CD14-positive monocyte (primary cell): Measurements from ENCODE around the gene DUOXA2. TPM values are rescaled to one million over a fixed set of nuclear protein-coding genes. Genes with fewer than 3 reads are reported as not detected.

Experiments
- DNase-seq, 3 donors: peaks; one replicate each; pipeline ENCODE4 v3.0.0-alpha.2; 2011 to 2022
- H2AFZ ChIP-seq: 2 replicates; pipeline ENCODE4 v1.6.0; 2012; ENCODE audit warnings: mild to moderate bottlenecking, low read depth, low read length, inconsistent platforms; ENCODE audit not compliant: insufficient read depth, poor library complexity, severe bottlenecking
- H3K27ac ChIP-seq, 2 donors: 1 replicate in 1 of 2; 2 replicates in 1 of 2; pipeline ENCODE4 v1.5.1; 2012 to 2013; ENCODE audit warnings: low read length in 2 of 2, control low read depth in 1 of 2, inconsistent platforms in 1 of 2, low read depth in 1 of 2, mild to moderate bottlenecking in 1 of 2
- H3K27me3 ChIP-seq, 2 donors: one replicate each; pipeline versions ENCODE4 v1.6.0 to v1.6.1; 2011 to 2013; ENCODE audit warnings: low read length in 2 of 2; ENCODE audit not compliant: control insufficient read depth in 2 of 2, insufficient read depth in 2 of 2
- H3K36me3 ChIP-seq, 2 donors: replicated peaks in 1 of 2; 1 replicate in 1 of 2; 2 replicates in 1 of 2; pipeline versions ENCODE4 v1.5.1 to v1.6.1; 2012 to 2013; ENCODE audit warnings: low read length in 2 of 2, control low read depth in 1 of 2, inconsistent platforms in 1 of 2, mild to moderate bottlenecking in 1 of 2; ENCODE audit not compliant: insufficient read depth in 2 of 2, control insufficient read depth in 1 of 2
- H3K4me1 ChIP-seq, 2 donors: 1 replicate in 1 of 2; 2 replicates in 1 of 2; pipeline versions ENCODE4 v1.5.1 to v1.6.1; 2012 to 2013; ENCODE audit warnings: low read length in 2 of 2, control low read depth in 1 of 2, inconsistent platforms in 1 of 2, mild to moderate bottlenecking in 1 of 2, moderate library complexity in 1 of 2; ENCODE audit not compliant: insufficient read depth in 2 of 2, control insufficient read depth in 1 of 2
- H3K4me2 ChIP-seq: replicated peaks from 2 replicates; pipeline ENCODE3; 2012; ENCODE audit warnings: low read length, moderate library complexity, mild to moderate bottlenecking; ENCODE audit not compliant: poor library complexity, severe bottlenecking; ENCODE audit errors: extremely low read depth
- H3K4me3 ChIP-seq, 3 experiments: fragments of 200-600 bp in 1 of 3; sonication (generic) in 1 of 3; replicated peaks in 1 of 3; 1 replicate in 2 of 3; 2 replicates in 1 of 3; pipeline ENCODE4 v1.5.1; 2011 to 2013; ENCODE audit warnings: low read length in 3 of 3, mild to moderate bottlenecking in 3 of 3, control low read depth in 2 of 3, low read depth in 2 of 3, inconsistent platforms in 1 of 3, moderate library complexity in 1 of 3
- H3K79me2 ChIP-seq: 2 replicates; pipeline ENCODE4 v1.6.0; 2012; ENCODE audit warnings: mild to moderate bottlenecking, control low read depth, inconsistent platforms, low read length, moderate library complexity; ENCODE audit not compliant: insufficient read depth
- H3K9ac ChIP-seq: 2 replicates; pipeline ENCODE4 v1.6.0; 2017; ENCODE audit warnings: low read length, mild to moderate bottlenecking; ENCODE audit not compliant: insufficient read depth, poor library complexity, severe bottlenecking
- H3K9me3 ChIP-seq, 2 donors: replicated peaks in 1 of 2; 1 replicate in 1 of 2; 2 replicates in 1 of 2; pipeline versions ENCODE4 v1.5.1 to v1.6.1; 2012 to 2013; ENCODE audit warnings: low read length in 2 of 2, control low read depth in 1 of 2; ENCODE audit not compliant: control insufficient read depth in 1 of 2, insufficient read depth in 1 of 2
- H4K20me1 ChIP-seq: 2 replicates; pipeline ENCODE4 v1.6.0; 2012; ENCODE audit warnings: mild to moderate bottlenecking, low read length, control low read depth, moderate library complexity; ENCODE audit not compliant: insufficient read depth
- H3K27ac Mint-ChIP-seq, 7 donors: one replicate each; pipeline ENCODE4 v1.8.0; 2020; ENCODE audit warnings: mild to moderate bottlenecking in 7 of 7, mixed read lengths in 7 of 7, moderate library complexity in 6 of 7, inconsistent platforms in 2 of 7
- H3K27me3 Mint-ChIP-seq, 3 donors: one replicate each; pipeline ENCODE4 v1.8.0; 2021 to 2022; ENCODE audit warnings: low read depth in 3 of 3, mild to moderate bottlenecking in 3 of 3, mixed read lengths in 3 of 3, moderate library complexity in 3 of 3, inconsistent platforms in 1 of 3
- H3K36me3 Mint-ChIP-seq, 2 donors: one replicate each; pipeline ENCODE4 v1.8.0; 2020; ENCODE audit warnings: mixed read lengths in 2 of 2, inconsistent platforms in 1 of 2, mild to moderate bottlenecking in 1 of 2
- H3K4me1 Mint-ChIP-seq: one replicate; pipeline ENCODE4 v1.8.0; 2020; ENCODE audit warnings: mild to moderate bottlenecking, mixed read lengths
- H3K4me3 Mint-ChIP-seq, 2 donors: one replicate each; pipeline ENCODE4 v1.8.0; 2020; ENCODE audit warnings: mild to moderate bottlenecking in 2 of 2, mixed read lengths in 2 of 2, moderate library complexity in 1 of 2
- H3K9me3 Mint-ChIP-seq, 7 donors: one replicate each; pipeline ENCODE4 v1.8.0; 2020 to 2022; ENCODE audit warnings: mixed read lengths in 7 of 7, mild to moderate bottlenecking in 6 of 7, moderate library complexity in 6 of 7, inconsistent platforms in 2 of 7
- WGBS: methylation state at CpG from one replicate; pipeline ENCODE4 v1.1.5; 2013; ENCODE audit warnings: missing lambda C conversion rate; ENCODE audit not compliant: insufficient coverage; 5-methylcytosine and 5-hydroxymethylcytosine counted together
- intact Hi-C, 2 donors: fragments of 100-400 bp; cut with micrococcal nuclease; formaldehyde crosslinking; loops; one replicate each; pipeline versions ENCODE4 v1.15.0 to v1.15.1; 2023
- polyA plus RNA-seq, 3 donors: library from polyadenylated mRNA; depleted of rRNA in 1 of 3; unstranded in 2 of 3; stranded (reverse) in 1 of 3; fragments of 300-500 nt in 2 of 3; fragments of >200 nt in 1 of 3; fragmentation: Illumina TruSeq in 2 of 3; gene quantifications; 1 replicate in 2 of 3; 2 replicates in 1 of 3; pipeline ENCODE4 v1.2.3, GENCODE V29; 2012 to 2021
- TF ChIP-seq, protein P1 (sequence below): fragments of 200-600 bp; IDR thresholded peaks from one replicate; pipeline ENCODE4 v1.8.0; 2022; ENCODE audit warnings: antibody characterized with exemption, mild to moderate bottlenecking

Gene DUOXA2
- polyA plus RNA-seq, 3 donors, result not detected

DNA sequence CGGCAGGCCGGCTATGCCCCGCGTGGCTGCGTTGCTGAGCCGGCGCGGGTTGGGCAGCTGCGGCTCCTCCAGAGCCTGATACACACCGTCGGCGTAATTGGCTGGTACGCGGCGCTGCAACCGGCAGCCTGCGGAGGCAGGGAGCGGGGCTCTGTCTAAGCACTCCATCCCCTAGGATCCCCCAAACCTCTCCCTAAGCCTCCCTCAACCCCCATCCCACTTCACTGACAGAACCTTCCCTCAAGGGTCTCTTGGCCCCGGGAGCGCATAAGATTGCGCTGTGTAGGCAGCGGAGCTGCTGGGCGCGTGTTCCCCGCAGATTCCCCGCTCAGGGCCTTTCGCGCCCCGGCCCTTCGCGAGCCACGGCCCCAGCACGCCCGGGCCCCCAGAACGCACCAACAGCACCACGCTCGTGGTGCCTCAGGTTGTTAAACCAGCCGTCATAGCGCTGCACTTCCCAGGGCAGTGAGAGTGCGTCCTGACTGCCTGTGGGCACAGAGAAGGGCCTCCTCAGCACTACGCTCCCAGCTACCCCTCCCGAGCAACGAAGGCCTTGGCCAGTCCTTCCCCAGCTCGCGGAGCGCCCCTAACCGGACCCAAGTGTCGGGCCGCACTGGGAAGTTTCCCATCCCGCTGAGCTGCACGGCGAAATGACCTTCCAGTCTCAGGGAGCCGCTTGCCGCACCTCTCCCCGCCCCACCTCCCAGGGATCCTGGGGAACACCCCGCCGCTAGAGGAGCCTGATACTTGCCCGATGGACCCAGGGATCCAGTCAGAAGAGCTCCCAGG, 1.3 kb upstream of the DUOXA2 start:
- Mint-ChIP-seq H3K4me3 (peak overlapping the region; percentile 52 to 86), H3K4me1 (peaks cover 42% of the 10 kb centered on the region), H3K36me3 (peaks cover 0 to 11% of the 10 kb centered on the region in 2 donors), H3K27me3 (peaks cover 83 to 88% (median 86%) of the 10 kb centered on the region in 3 donors), H3K27ac (no peak overlapping the region), H3K9me3 (peaks cover 0 to 24% (median 16%) of the 10 kb centered on the region in 7 donors)
- Histone ChIP-seq H3K79me2 (no peaks in the 10 kb centered on the region), H2AFZ (peak overlapping the region; percentile 46), H3K27ac (no peak overlapping the region), H3K9me3 (peaks cover 5 to 60% of the 10 kb centered on the region in 2 donors), H4K20me1 (no peaks in the 10 kb centered on the region), H3K36me3 (no peaks in the 10 kb centered on the region), H3K4me3 (peak overlapping the region in 1 of 3 experiments; percentile 40), H3K4me1 (peaks cover 27 to 37% of the 10 kb centered on the region in 2 donors), H3K27me3 (peaks cover 70 to 81% of the 10 kb centered on the region in 2 donors), H3K4me2 (peak overlapping the region; percentile 53), H3K9ac (no peak overlapping the region)
- WGBS, result 3% methylated on average over 53 of the region's 58 CpGs
- TF ChIP-seq, protein P1, sequence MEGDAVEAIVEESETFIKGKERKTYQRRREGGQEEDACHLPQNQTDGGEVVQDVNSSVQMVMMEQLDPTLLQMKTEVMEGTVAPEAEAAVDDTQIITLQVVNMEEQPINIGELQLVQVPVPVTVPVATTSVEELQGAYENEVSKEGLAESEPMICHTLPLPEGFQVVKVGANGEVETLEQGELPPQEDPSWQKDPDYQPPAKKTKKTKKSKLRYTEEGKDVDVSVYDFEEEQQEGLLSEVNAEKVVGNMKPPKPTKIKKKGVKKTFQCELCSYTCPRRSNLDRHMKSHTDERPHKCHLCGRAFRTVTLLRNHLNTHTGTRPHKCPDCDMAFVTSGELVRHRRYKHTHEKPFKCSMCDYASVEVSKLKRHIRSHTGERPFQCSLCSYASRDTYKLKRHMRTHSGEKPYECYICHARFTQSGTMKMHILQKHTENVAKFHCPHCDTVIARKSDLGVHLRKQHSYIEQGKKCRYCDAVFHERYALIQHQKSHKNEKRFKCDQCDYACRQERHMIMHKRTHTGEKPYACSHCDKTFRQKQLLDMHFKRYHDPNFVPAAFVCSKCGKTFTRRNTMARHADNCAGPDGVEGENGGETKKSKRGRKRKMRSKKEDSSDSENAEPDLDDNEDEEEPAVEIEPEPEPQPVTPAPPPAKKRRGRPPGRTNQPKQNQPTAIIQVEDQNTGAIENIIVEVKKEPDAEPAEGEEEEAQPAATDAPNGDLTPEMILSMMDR, result no peak
- DNase-seq, result no peak
- intact Hi-C loops, result no loop called here

DNA sequence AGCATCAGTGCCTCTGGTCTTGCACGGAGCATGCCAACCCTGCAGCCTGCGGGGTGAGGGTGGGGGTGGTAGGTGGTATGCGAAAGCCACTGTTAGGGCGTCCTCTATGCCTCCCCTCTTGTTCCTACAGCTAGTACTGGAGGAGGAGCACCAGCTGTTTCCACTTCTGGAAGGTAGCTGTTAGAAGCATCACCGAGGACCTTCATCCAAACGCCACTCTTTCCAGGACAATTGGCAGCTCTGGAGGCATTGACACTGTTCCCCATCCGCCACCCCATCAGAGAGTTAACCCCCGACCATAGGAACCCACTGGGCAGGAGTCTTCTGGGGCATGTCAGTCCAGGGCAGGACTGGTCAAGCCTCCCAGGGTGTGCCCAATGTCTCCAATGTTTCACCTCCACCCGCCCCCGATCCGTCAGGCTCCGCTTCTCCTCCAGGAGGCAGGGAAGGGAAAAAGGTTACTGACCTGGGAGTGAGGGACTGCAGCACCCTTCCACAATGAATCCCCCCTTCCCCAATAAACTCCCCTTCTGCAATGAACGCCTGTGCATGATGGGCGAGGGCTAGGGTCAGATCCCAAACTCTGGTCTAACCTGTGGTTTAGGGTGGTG, 641 bp upstream of the DUOXA2 start:
- peak overlapping the region in 1 of 2 donors; percentile 86 for H3K4me3 Mint-ChIP-seq
- Histone ChIP-seq H3K4me1 (peaks cover 28 to 39% of the 10 kb centered on the region in 2 donors), H3K27me3 (peaks cover 70 to 82% of the 10 kb centered on the region in 2 donors), H3K27ac (no peak overlapping the region), H3K9me3 (peaks cover 5 to 60% of the 10 kb centered on the region in 2 donors), H2AFZ (no peak overlapping the region), H3K36me3 (no peaks in the 10 kb centered on the region), H3K4me3 (no peak overlapping the region), H4K20me1 (no peaks in the 10 kb centered on the region), H3K9ac (no peak overlapping the region), H3K4me2 (no peak overlapping the region), H3K79me2 (no peaks in the 10 kb centered on the region)
- TF ChIP-seq, protein P1, result no peak
- peaks cover 0 to 26% (median 16%) of the 10 kb centered on the region in 7 donors for H3K9me3 Mint-ChIP-seq
- WGBS, result 11% methylated on average over 3 of the region's 14 CpGs
- intact Hi-C loops, result no loop called here
- peaks cover 86 to 93% (median 86%) of the 10 kb centered on the region in 3 donors for H3K27me3 Mint-ChIP-seq
- H3K4me1 Mint-ChIP-seq, result peaks cover 47% of the 10 kb centered on the region
- no peak for DNase-seq
- peaks cover 0 to 12% of the 10 kb centered on the region in 2 donors for H3K36me3 Mint-ChIP-seq
- H3K27ac Mint-ChIP-seq, result no peak overlapping the region
